ENCODE results near the gene OCA2. TPM values are rescaled to one million over a fixed set of nuclear protein-coding genes. Genes with fewer than 3 reads are reported as not detected.

The OCA2 gene
- total and polyA plus RNA-seq, 7 donors, result 0.36 to 0.41 TPM; not detected in 5

DNA sequence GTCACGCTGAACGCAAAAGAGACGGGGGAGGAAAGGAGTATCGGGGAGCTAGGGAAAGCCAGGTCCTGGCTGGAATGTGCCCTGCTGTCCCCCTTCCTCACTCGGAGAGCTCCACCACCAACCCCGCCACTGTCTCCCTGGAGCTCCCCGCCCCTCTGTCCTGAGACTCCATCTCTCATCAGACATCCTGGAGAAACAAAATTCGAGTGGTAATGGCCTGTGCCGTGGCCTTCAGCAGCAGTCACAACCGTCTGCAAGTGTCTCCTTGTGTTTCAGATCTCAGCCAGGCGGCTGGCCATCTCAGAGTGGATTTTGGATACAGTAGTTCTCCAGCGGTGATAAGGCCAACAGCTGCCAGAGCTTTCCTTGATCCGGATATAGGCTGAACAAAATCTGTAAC is 76.9 kb downstream of the OCA2 start:
- intact Hi-C loops (cut with DNase I), result no loop called here
- TF ChIP-seq CTCF (IDR thresholded peaks at IDR 0.05) (no peak), EP300 (IDR thresholded peaks at IDR 0.05) (no peak), POLR2AphosphoS5 (IDR thresholded peaks at IDR 0.05) (no peak), POLR2A (IDR thresholded peaks at IDR 0.05) (no peak)
- Histone ChIP-seq H3K27me3 (no peaks in the 10 kb centered on the region), H3K4me1 (no peaks in the 10 kb centered on the region), H3K36me3 (no peaks in the 10 kb centered on the region), H3K27ac (no peak overlapping the region), H3K4me3 (no peak overlapping the region), H3K9me3 (no peaks in the 10 kb centered on the region)
- 69 to 81% methylated on average over 13 of the region's 13 CpGs for WGBS, 2 donors
- no peak for DNase-seq

DNA sequence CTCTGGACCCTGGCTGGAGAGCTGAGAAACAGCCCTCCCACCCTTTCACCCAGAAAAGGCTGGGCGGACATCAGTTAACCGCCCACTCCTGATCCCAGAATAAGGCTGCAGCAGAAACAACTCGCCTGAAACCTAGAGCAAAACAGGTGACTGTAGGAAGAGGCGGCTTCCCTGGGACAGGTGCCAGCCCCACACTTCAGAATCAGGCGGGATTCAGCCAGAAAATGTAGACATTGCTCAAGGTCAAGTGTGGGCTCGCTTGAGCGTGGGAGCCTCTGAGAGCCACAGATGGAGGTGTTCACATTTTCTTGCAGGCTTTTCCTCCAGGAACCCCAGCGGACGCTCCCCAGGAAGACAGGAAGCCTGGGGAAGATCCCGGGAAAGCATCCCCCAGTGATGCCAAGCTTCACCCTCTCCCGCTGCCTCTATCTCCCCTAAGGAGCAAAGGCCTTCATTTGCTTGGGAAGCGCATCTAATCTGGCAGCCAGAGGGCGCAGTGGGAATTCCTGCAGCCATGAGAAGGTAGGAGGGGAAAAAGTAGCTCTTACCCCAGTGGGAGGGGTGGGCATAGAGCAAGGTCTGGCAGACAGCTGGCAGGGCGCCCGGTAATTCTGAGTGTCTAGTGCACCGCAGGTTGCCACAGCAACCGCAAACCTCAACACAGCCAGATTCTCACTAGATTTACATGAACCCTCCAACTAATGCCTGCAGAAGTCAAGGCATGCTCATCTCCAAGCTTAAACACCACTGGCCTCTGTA is 77.7 kb downstream of the OCA2 start:
- H3K4me3 ChIP-seq, result no peak overlapping the region
- no peak for TF ChIP-seq POLR2AphosphoS5 (IDR thresholded peaks at IDR 0.05)
- TF ChIP-seq EP300 (IDR thresholded peaks at IDR 0.05), result no peak
- TF ChIP-seq POLR2A (IDR thresholded peaks at IDR 0.05), result no peak
- H3K4me1 ChIP-seq, result no peaks in the 10 kb centered on the region
- no peak overlapping the region for H3K27ac ChIP-seq
- H3K36me3 ChIP-seq, result no peaks in the 10 kb centered on the region
- H3K27me3 ChIP-seq, result no peaks in the 10 kb centered on the region
- DNase-seq, result no peak
- intact Hi-C loops (cut with DNase I), result no loop called here
- WGBS, 2 donors, result 33 to 51% methylated on average over 17 of the region's 17 CpGs
- H3K9me3 ChIP-seq, result no peaks in the 10 kb centered on the region

DNA sequence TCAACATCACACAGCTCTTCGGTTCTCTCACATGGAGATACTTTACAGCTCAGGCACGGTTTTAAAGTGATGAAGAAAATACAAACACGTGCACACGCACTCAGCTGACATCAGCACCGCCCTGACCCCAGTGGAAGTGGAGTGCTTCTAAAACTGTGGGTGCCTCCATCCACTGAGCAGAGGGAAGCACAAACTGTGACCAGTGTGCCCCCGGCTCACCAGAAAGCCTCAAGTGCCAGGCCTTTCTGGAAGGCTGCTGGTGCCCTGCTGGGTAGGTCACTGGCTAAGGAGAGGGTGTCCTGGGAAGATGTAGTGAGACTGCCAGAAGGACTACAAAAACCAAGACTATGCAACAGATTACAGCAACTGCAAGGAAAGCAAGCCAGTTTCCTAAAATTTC is 78.5 kb downstream of the OCA2 start:
- no peaks in the 10 kb centered on the region for H3K36me3 ChIP-seq
- no peaks in the 10 kb centered on the region for H3K4me1 ChIP-seq
- no peak overlapping the region for H3K4me3 ChIP-seq
- H3K27ac ChIP-seq, result no peak overlapping the region
- no peaks in the 10 kb centered on the region for H3K27me3 ChIP-seq
- intact Hi-C loops (cut with DNase I), result no loop called here
- H3K9me3 ChIP-seq, result no peaks in the 10 kb centered on the region
- TF ChIP-seq CTCF (IDR thresholded peaks at IDR 0.05), result no peak
- no peak for TF ChIP-seq EP300 (IDR thresholded peaks at IDR 0.05)
- no peak for TF ChIP-seq POLR2A (IDR thresholded peaks at IDR 0.05)
- no peak for TF ChIP-seq POLR2AphosphoS5 (IDR thresholded peaks at IDR 0.05)
- 87 to 90% methylated on average over 6 of the region's 6 CpGs for WGBS, 2 donors
- DNase-seq, result no peak

GRCh38 chr15:28019594-28020309 is 79.4 kb downstream of the OCA2 start:
- H3K27me3 ChIP-seq, result no peaks in the 10 kb centered on the region
- H3K9me3 ChIP-seq, result no peaks in the 10 kb centered on the region
- 76 to 78% methylated on average over 19 of the region's 19 CpGs for WGBS, 2 donors

More at GRCh38 chr15:28019594-28020309, 79.4 kb downstream of the OCA2 start:
- Histone ChIP-seq H3K36me3 (no peaks in the 10 kb centered on the region), H3K4me1 (no peaks in the 10 kb centered on the region), H3K4me3 (no peak overlapping the region), H3K27ac (no peak overlapping the region)
- DNase-seq, result no peak
- intact Hi-C loops (cut with DNase I), result no loop called here
- TF ChIP-seq CTCF (IDR thresholded peaks at IDR 0.05) (no peak), EP300 (IDR thresholded peaks at IDR 0.05) (no peak), POLR2A (IDR thresholded peaks at IDR 0.05) (no peak), POLR2AphosphoS5 (IDR thresholded peaks at IDR 0.05) (no peak)
